CD4-positive, alpha-beta T cell (primary cell): ENCODE results near the gene GABARAP. TPM values are rescaled to one million over a fixed set of nuclear protein-coding genes. Genes with fewer than 3 reads are reported as not detected.

Experiments
- ATAC-seq: fragments of 200-7000 bp; cut with Tn5 transposase; one replicate; pipeline ENCODE4 v1.10.0; 2022; ENCODE audit warnings: mild to moderate bottlenecking; ENCODE audit not compliant: poor library complexity
- CTCF ChIA-PET: fragments of 350-600 bp; sonication (Branson Sonifier 250); formaldehyde crosslinking; loops from one replicate; lab custom pipeline; 2021; ENCODE audit warnings: antibody characterized with exemption, inconsistent platforms; lab: Charles Lee
- POLR2A ChIA-PET: fragments of 350-600 bp; sonication (Branson Sonifier 250); formaldehyde crosslinking; loops from one replicate; lab custom pipeline; 2021; ENCODE audit warnings: antibody characterized with exemption, inconsistent platforms; lab: Charles Lee
- DNase-seq, 14 experiments: peaks; one replicate each; pipeline ENCODE4 v3.0.0-alpha.2; 2013 to 2020; ENCODE audit warnings: mixed read lengths in 2 of 14
- H3K27ac ChIP-seq, 2 donors: one replicate each; pipeline versions ENCODE4 v1.5.1 to v1.7.0; 2013; ENCODE audit warnings: low read length in 2 of 2, low read depth in 1 of 2, mild to moderate bottlenecking in 1 of 2
- H3K27me3 ChIP-seq, 2 experiments: 1 replicate in 1 of 2; 2 replicates in 1 of 2; pipeline versions ENCODE4 v1.6.1 to v1.7.0; 2013; ENCODE audit warnings: low read length in 2 of 2, control low read depth in 1 of 2, mild to moderate bottlenecking in 1 of 2, moderate library complexity in 1 of 2; ENCODE audit not compliant: insufficient read depth in 2 of 2, control insufficient read depth in 1 of 2
- H3K36me3 ChIP-seq: one replicate; pipeline ENCODE4 v1.6.1; 2013; ENCODE audit warnings: low read length, control low read depth; ENCODE audit not compliant: insufficient read depth
- H3K4me1 ChIP-seq: one replicate; pipeline ENCODE4 v1.6.1; 2013; ENCODE audit warnings: low read length, control low read depth; ENCODE audit not compliant: insufficient read depth
- H3K4me3 ChIP-seq: one replicate; pipeline ENCODE4 v1.5.1; 2013; ENCODE audit warnings: mild to moderate bottlenecking, low read length, moderate library complexity
- H3K9me3 ChIP-seq, 2 experiments: 1 replicate in 1 of 2; 2 replicates in 1 of 2; pipeline versions ENCODE4 v1.6.1 to v1.7.0; 2013; ENCODE audit warnings: low read length in 2 of 2, mild to moderate bottlenecking in 2 of 2, control low read depth in 1 of 2, moderate library complexity in 1 of 2; ENCODE audit not compliant: control insufficient read depth in 1 of 2, insufficient read depth in 1 of 2
- H3K27ac Mint-ChIP-seq: one replicate; pipeline ENCODE4 v1.8.0; 2020; ENCODE audit warnings: mixed read lengths
- H3K27me3 Mint-ChIP-seq: one replicate; pipeline ENCODE4 v1.8.0; 2021; ENCODE audit warnings: mixed read lengths
- H3K36me3 Mint-ChIP-seq: one replicate; pipeline ENCODE4 v1.8.0; 2021; ENCODE audit warnings: low read depth, mixed read lengths
- H3K4me1 Mint-ChIP-seq: one replicate; pipeline ENCODE4 v1.8.0; 2021; ENCODE audit warnings: low read depth, mixed read lengths
- H3K4me3 Mint-ChIP-seq: one replicate; pipeline ENCODE4 v1.8.0; 2020; ENCODE audit warnings: mild to moderate bottlenecking, mixed read lengths
- H3K9me3 Mint-ChIP-seq: one replicate; pipeline ENCODE4 v1.8.0; 2020; ENCODE audit warnings: mixed read lengths
- intact Hi-C, 2 experiments: fragments of 100-400 bp; cut with DNase I in 1 of 2; cut with micrococcal nuclease in 1 of 2; formaldehyde crosslinking; loops; one replicate each; pipeline versions ENCODE4 v1.15.1 to v1.9.0; 2023 to 2025; cut with DNase I, micrococcal nuclease
- total RNA-seq, 174 experiments: library from RNA in 2 of 174; stranded (reverse) in 2 of 174; gene quantifications; one replicate each; pipeline ENCODE4 v1.2.3 and lab custom pipeline; 2021 to 2026
- TF ChIP-seq, protein P1 (sequence below): fragments of 200-600 bp; IDR thresholded peaks from one replicate; pipeline ENCODE4 v1.8.0; 2022; ENCODE audit warnings: antibody characterized with exemption, mild to moderate bottlenecking

The GABARAP gene
- total RNA-seq, 2 experiments from 2014 or later: 182 to 195 TPM

DNA sequence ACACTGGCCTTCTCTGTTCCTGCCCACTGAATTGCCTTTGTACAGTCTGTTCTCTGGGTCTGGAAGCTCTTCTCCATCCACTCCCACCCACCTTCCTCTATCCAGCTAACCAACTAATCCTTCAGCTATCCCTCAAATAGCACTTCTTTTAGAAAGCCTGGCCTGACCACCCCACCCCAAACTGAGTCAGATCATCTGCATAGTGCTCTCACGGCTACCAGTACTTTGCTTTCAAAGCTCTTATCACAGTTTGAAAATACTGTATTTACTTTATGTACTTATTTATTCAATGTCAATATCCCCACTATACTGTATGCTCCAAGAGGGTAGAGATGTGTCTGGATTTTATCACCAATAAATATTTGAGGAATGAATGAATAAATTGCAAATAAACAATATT lies 24.5 kb upstream of the GABARAP start:
- TF ChIP-seq, protein P1, sequence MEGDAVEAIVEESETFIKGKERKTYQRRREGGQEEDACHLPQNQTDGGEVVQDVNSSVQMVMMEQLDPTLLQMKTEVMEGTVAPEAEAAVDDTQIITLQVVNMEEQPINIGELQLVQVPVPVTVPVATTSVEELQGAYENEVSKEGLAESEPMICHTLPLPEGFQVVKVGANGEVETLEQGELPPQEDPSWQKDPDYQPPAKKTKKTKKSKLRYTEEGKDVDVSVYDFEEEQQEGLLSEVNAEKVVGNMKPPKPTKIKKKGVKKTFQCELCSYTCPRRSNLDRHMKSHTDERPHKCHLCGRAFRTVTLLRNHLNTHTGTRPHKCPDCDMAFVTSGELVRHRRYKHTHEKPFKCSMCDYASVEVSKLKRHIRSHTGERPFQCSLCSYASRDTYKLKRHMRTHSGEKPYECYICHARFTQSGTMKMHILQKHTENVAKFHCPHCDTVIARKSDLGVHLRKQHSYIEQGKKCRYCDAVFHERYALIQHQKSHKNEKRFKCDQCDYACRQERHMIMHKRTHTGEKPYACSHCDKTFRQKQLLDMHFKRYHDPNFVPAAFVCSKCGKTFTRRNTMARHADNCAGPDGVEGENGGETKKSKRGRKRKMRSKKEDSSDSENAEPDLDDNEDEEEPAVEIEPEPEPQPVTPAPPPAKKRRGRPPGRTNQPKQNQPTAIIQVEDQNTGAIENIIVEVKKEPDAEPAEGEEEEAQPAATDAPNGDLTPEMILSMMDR: no peak
- peaks cover 0 to 7% of the 10 kb centered on the region in 2 experiments for H3K9me3 ChIP-seq
- H3K4me1 ChIP-seq: peaks cover 21% of the 10 kb centered on the region
- H3K9me3 Mint-ChIP-seq: no peaks in the 10 kb centered on the region
- H3K27ac ChIP-seq: no peak overlapping the region
- DNase-seq (no peak), ATAC-seq (no peak)
- H3K27me3 Mint-ChIP-seq: peaks cover 15% of the 10 kb centered on the region
- H3K4me3 Mint-ChIP-seq: no peak overlapping the region
- no peak overlapping the region for H3K27ac Mint-ChIP-seq
- no peak overlapping the region for H3K4me3 ChIP-seq
- CTCF ChIA-PET: interaction anchor here (1.0 kb wide), 2 partner anchors 29 to 46 kb away, joined by 3 to 4 read pairs; no protein-coding TSS in a partner anchor
- POLR2A ChIA-PET: interaction anchor here (0.7 kb wide), 1 partner anchor 10 kb away, joined by 4 read pairs; no protein-coding TSS in a partner anchor
- H3K36me3 ChIP-seq: no peaks in the 10 kb centered on the region
- peaks cover 22% of the 10 kb centered on the region for H3K4me1 Mint-ChIP-seq
- H3K36me3 Mint-ChIP-seq: no peaks in the 10 kb centered on the region
- peaks cover 11 to 13% of the 10 kb centered on the region in 2 experiments for H3K27me3 ChIP-seq
- intact Hi-C loops: no loop called here

DNA sequence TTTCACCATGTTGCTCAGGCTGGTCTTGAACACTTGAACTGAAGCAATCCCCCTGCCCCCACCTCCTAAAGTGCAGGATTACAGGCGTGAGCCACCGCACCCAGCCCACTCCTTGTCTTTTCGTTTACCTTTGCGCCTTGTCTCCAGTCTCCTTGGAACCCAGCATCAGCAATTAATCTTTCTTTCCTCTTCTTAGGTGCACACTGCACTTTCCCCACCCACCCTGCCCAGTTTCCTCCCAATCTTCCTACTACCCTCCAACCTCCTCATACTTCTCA lies 21.5 kb upstream of the GABARAP start:
- H3K4me1 ChIP-seq: peaks cover 35% of the 10 kb centered on the region
- DNase-seq (no peak), ATAC-seq (no peak)
- ChIA-PET POLR2A (interaction anchor here (0.6 to 1.1 kb wide), 2 partner anchors 82 to 218 kb away, joined by 3 read pairs; no protein-coding TSS in a partner anchor), CTCF (interaction anchor here (2.1 kb wide), 1 partner anchor 33 kb away, joined by 4 read pairs; no protein-coding TSS in a partner anchor)
- Mint-ChIP-seq H3K4me1 (peaks cover 28% of the 10 kb centered on the region), H3K27ac (peak overlapping the region; percentile 1), H3K4me3 (peak overlapping the region; percentile 63), H3K27me3 (peaks cover 15% of the 10 kb centered on the region), H3K36me3 (peaks cover 10% of the 10 kb centered on the region), H3K9me3 (no peaks in the 10 kb centered on the region)
- H3K4me3 ChIP-seq: no peak overlapping the region
- peaks cover 0 to 7% of the 10 kb centered on the region in 2 experiments for H3K9me3 ChIP-seq
- peaks cover 7% of the 10 kb centered on the region for H3K36me3 ChIP-seq
- TF ChIP-seq, protein P1: no peak
- intact Hi-C loops: no loop called here
- H3K27ac ChIP-seq: no peak overlapping the region
- peaks cover 12 to 13% of the 10 kb centered on the region in 2 experiments for H3K27me3 ChIP-seq

DNA sequence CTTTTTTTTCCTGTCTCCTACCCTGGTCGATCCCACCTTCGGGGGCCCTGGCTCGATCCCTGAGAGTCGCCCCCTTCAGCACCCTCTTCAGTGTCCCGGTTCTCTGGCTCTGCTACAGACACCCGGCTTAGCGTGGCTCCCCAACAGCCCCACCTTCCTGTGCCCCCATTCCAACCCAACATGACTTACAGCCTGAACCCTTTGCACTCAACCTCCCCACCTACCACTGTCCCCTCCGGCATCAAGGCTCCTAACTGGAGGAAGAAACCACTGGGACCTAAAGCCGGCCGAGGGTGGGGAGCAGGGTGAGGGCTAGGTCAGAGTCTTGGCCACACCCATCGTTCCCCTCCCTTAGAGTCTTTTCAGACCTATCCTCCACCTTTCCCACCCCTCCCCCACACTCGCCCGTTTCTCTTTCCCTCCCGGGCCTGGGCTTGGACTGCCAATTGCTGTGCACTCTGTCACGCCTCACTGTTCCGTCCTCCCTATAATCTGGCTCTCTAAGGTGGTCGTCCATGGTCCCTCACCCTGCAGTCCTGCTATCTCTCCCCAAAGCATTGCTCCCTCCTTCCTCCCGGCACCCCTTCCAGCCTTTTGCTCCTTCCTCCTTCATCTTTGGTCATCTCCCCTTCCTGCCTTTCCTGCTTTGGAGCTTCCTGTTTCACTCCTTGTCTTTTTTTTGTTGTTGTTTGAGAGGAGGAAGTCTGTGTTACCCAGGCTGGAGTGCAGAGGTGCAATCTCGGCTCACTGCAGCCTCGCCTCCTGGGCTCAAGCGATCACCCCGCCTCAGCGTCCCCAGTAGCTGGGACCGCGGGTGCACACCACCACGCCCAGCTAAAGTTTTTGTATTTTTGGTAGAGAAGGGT lies 20.9 kb upstream of the GABARAP start:
- DNase-seq (peak in 3 of 14 experiments; percentile 24 to 47 (median 39)), ATAC-seq (peak; percentile 39)
- Mint-ChIP-seq H3K9me3 (no peaks in the 10 kb centered on the region), H3K4me3 (peak overlapping the region; percentile 84), H3K27me3 (peaks cover 15% of the 10 kb centered on the region), H3K27ac (peak overlapping the region; percentile 6), H3K36me3 (peaks cover 14% of the 10 kb centered on the region), H3K4me1 (peaks cover 28% of the 10 kb centered on the region)
- Histone ChIP-seq H3K4me1 (peaks cover 35% of the 10 kb centered on the region), H3K36me3 (peaks cover 12% of the 10 kb centered on the region), H3K9me3 (peaks cover 0 to 7% of the 10 kb centered on the region in 2 experiments), H3K27ac (no peak overlapping the region), H3K4me3 (peak overlapping the region; percentile 33), H3K27me3 (peaks cover 12 to 13% of the 10 kb centered on the region in 2 experiments)
- POLR2A ChIA-PET: interaction anchor here (0.6 to 1.1 kb wide), 3 partner anchors 83 to 227 kb away, joined by 3 read pairs; partner anchors contain the start of gene SLC16A13
- CTCF ChIA-PET: no interaction called here
- TF ChIP-seq, protein P1: no peak
- intact Hi-C loops: no loop called here
